GM20000 (cell line): Measurements from ENCODE around the gene COLEC12.

Experiments
- DNase-seq: peaks from one replicate; pipeline ENCODE4 v3.0.0; 2012; ENCODE audit warnings: low spot score
- CTCF ChIP-seq: IDR thresholded peaks from 2 replicates; pipeline ENCODE4 v1.5.1; 2012; ENCODE audit warnings: mild to moderate bottlenecking, control low read depth; ENCODE audit errors: extremely low read depth, missing control alignments

Gene COLEC12

GRCh38 chr18:449374-449773 lies 51.1 kb downstream of the COLEC12 start:
- DNase-seq, result no peak

GRCh38 chr18:448116-448790 lies 52.2 kb downstream of the COLEC12 start:
- no peak for DNase-seq
- no peak for TF ChIP-seq CTCF

More at GRCh38 chr18:449374-449773, 51.1 kb downstream of the COLEC12 start:
- TF ChIP-seq CTCF, result no peak

GRCh38 chr18:446941-447560 lies 53.5 kb downstream of the COLEC12 start:
- no peak for TF ChIP-seq CTCF
- no peak for DNase-seq

- no peak for TF ChIP-seq CTCF
These were observed 55.4 kb downstream of the COLEC12 start for GRCh38 chr18:445055-445454.

GRCh38 chr18:438571-438970 lies 61.9 kb downstream of the COLEC12 start:
- no peak for TF ChIP-seq CTCF
- no peak for DNase-seq

More at GRCh38 chr18:445055-445454, 55.4 kb downstream of the COLEC12 start:
- DNase-seq, result no peak

- no peak for TF ChIP-seq CTCF
- no peak for DNase-seq
These were observed 64.6 kb downstream of the COLEC12 start for GRCh38 chr18:435940-436339.

GRCh38 chr18:434410-434809 lies 66.1 kb downstream of the COLEC12 start:
- TF ChIP-seq CTCF, result no peak
- no peak for DNase-seq
